Tongue (tissue), 2 donors: ENCODE results near the gene FRAS1. TPM values are rescaled to one million over a fixed set of nuclear protein-coding genes. Genes with fewer than 3 reads are reported as not detected.
"Not testable (repeated sequence)": the region's sequence is repeated elsewhere in the genome, so short reads cannot be mapped to it uniquely, and the experiment has no call there.

Source experiments
- DNase-seq: peaks from one replicate; pipeline ENCODE4 v3.0.0-alpha.2; 2015
- total RNA-seq: library from RNA; depleted of rRNA; stranded (reverse); fragments of >200 nt; gene quantifications from one replicate; pipeline ENCODE4 v1.2.3, GENCODE V29; 2014

Gene FRAS1
- total RNA-seq, 1 donor from 2014 or later, result 46.9 TPM

- peak; percentile 69 for DNase-seq
Measured at GRCh38 chr4:78058591-78059523, 1.7 kb downstream of the FRAS1 start.

- peak; percentile 87 for DNase-seq
Measured at GRCh38 chr4:78059524-78059889, 2.4 kb downstream of the FRAS1 start.

- no peak for DNase-seq
Measured at GRCh38 chr4:78059938-78060337, 2.8 kb downstream of the FRAS1 start.

GRCh38 chr4:78061939-78062570 is 4.9 kb downstream of the FRAS1 start:
- no peak for DNase-seq

GRCh38 chr4:78065508-78066192 is 8.5 kb downstream of the FRAS1 start:
- DNase-seq, result peak; percentile 11

GRCh38 chr4:78068481-78068880 is 11.4 kb downstream of the FRAS1 start:
- no peak for DNase-seq

- no peak for DNase-seq
Measured at GRCh38 chr4:78069319-78069718, 12.2 kb downstream of the FRAS1 start.

- DNase-seq, result peak; percentile 67
Measured at GRCh38 chr4:78069859-78070258, 12.7 kb downstream of the FRAS1 start.

- DNase-seq, result no peak
Measured at GRCh38 chr4:78070731-78071282, 13.7 kb downstream of the FRAS1 start.

GRCh38 chr4:78074759-78075158 is 17.6 kb downstream of the FRAS1 start:
- DNase-seq, result no peak

- DNase-seq, result no peak
Measured at GRCh38 chr4:78075986-78076385, 18.9 kb downstream of the FRAS1 start.

- no peak for DNase-seq
Measured at GRCh38 chr4:78078101-78078500, 21.0 kb downstream of the FRAS1 start.

GRCh38 chr4:78079726-78080430 is 22.8 kb downstream of the FRAS1 start:
- DNase-seq, result peak; percentile 20

GRCh38 chr4:78081541-78081940 is 24.4 kb downstream of the FRAS1 start:
- no peak for DNase-seq

GRCh38 chr4:78083035-78083434 is 25.9 kb downstream of the FRAS1 start:
- no peak for DNase-seq

GRCh38 chr4:78091534-78091933 is 34.4 kb downstream of the FRAS1 start:
- DNase-seq, result no peak

- not testable (repeated sequence) for DNase-seq
Measured at GRCh38 chr4:78092350-78092749, 35.2 kb downstream of the FRAS1 start.

GRCh38 chr4:78092850-78093249 is 35.7 kb downstream of the FRAS1 start:
- no peak for DNase-seq

- no peak for DNase-seq
Measured at GRCh38 chr4:78095081-78095480, 38.0 kb downstream of the FRAS1 start.

GRCh38 chr4:78099058-78099457 is 41.9 kb downstream of the FRAS1 start:
- DNase-seq, result peak; percentile 34

- no peak for DNase-seq
Measured at GRCh38 chr4:78100060-78100459, 42.9 kb downstream of the FRAS1 start.

- DNase-seq, result no peak
Measured at GRCh38 chr4:78119698-78120097, 62.6 kb downstream of the FRAS1 start.
